Ecto neural progenitor cell (in vitro differentiated cells): ENCODE data around the gene MYH3.

Experiments used
- DNase-seq: peaks from one replicate; pipeline ENCODE4 v3.0.0-alpha.2; 2018; ENCODE audit warnings: low spot score

MYH3 gene

GRCh38 chr17:10613775-10614513 lies 43.2 kb downstream of the MYH3 start:
- DNase-seq: no peak

- DNase-seq: no peak
These were observed 44.0 kb downstream of the MYH3 start for GRCh38 chr17:10612957-10613744.

- DNase-seq: no peak
These were observed 46.2 kb downstream of the MYH3 start for GRCh38 chr17:10610884-10611283.

- DNase-seq: no peak
These were observed 48.9 kb downstream of the MYH3 start for GRCh38 chr17:10608244-10608643.

GRCh38 chr17:10606110-10606509 lies 51.0 kb downstream of the MYH3 start:
- DNase-seq: no peak

GRCh38 chr17:10605221-10605783 lies 51.8 kb downstream of the MYH3 start:
- DNase-seq: no peak

- DNase-seq: no peak
These were observed 52.6 kb downstream of the MYH3 start for GRCh38 chr17:10604521-10604920.

GRCh38 chr17:10603931-10604330 lies 53.2 kb downstream of the MYH3 start:
- no peak for DNase-seq

GRCh38 chr17:10600571-10600970 lies 56.5 kb downstream of the MYH3 start:
- DNase-seq: no peak

GRCh38 chr17:10598621-10599020 lies 58.5 kb downstream of the MYH3 start:
- DNase-seq: no peak

- no peak for DNase-seq
These were observed 67.5 kb downstream of the MYH3 start for GRCh38 chr17:10589553-10590145.

GRCh38 chr17:10585529-10585928 lies 71.6 kb downstream of the MYH3 start:
- no peak for DNase-seq

GRCh38 chr17:10583834-10584233 lies 73.3 kb downstream of the MYH3 start:
- no peak for DNase-seq

GRCh38 chr17:10579270-10579669 lies 77.8 kb downstream of the MYH3 start:
- DNase-seq: no peak
